NB4 (cell line): Measurements from ENCODE around the gene CLK3.

ENCODE experiments used
- DNase-seq: peaks from one replicate; pipeline ENCODE4 v3.0.0; 2010; ENCODE audit warnings: low read depth
- H3K4me3 ChIP-seq: one replicate; pipeline ENCODE4 v1.5.1; 2011; ENCODE audit warnings: mild to moderate bottlenecking, low read depth, low read length, moderate library complexity
- MYC ChIP-seq: IDR thresholded peaks from 2 replicates; pipeline ENCODE4 v1.6.1; 2011; ENCODE audit warnings: low read depth, low read length
- POLR2A ChIP-seq: IDR thresholded peaks from 2 replicates; pipeline ENCODE4 v1.6.1; 2011; ENCODE audit warnings: mild to moderate bottlenecking; ENCODE audit not compliant: insufficient read length; ENCODE audit errors: extremely low read depth
- TF ChIP-seq, protein P1 (sequence below): IDR thresholded peaks from 2 replicates; pipeline ENCODE4 v1.6.1; 2011; ENCODE audit warnings: low read depth, low read length
- TF ChIP-seq, protein P2 (sequence below): IDR thresholded peaks from one replicate; pipeline ENCODE4 v1.5.1; 2012; ENCODE audit warnings: low read depth, low read length

CLK3 gene

DNA sequence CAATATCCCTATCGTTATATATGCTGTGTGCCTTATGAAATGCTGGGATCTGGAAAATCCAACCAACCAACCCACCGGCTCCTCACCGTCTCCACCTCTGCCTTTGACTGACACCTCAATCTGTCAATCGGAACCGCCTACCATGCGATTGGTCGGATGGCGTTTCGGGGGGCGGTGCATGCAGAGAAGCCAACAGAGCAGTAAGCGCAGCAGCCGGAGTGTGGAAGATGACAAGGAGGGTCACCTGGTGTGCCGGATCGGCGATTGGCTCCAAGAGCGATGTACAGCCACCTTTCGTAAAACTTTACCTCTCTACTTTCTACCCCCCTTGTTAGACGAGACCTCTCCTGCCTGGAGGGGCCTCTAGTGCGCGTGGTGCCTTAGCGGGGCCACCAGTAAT lies 6.3 kb downstream of the CLK3 start:
- no peak for DNase-seq
- H3K4me3 ChIP-seq: no peak overlapping the region
- no peak for TF ChIP-seq MYC
- no peak for TF ChIP-seq POLR2A
- TF ChIP-seq, protein P1, sequence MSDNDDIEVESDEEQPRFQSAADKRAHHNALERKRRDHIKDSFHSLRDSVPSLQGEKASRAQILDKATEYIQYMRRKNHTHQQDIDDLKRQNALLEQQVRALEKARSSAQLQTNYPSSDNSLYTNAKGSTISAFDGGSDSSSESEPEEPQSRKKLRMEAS: no peak
- TF ChIP-seq, protein P2, sequence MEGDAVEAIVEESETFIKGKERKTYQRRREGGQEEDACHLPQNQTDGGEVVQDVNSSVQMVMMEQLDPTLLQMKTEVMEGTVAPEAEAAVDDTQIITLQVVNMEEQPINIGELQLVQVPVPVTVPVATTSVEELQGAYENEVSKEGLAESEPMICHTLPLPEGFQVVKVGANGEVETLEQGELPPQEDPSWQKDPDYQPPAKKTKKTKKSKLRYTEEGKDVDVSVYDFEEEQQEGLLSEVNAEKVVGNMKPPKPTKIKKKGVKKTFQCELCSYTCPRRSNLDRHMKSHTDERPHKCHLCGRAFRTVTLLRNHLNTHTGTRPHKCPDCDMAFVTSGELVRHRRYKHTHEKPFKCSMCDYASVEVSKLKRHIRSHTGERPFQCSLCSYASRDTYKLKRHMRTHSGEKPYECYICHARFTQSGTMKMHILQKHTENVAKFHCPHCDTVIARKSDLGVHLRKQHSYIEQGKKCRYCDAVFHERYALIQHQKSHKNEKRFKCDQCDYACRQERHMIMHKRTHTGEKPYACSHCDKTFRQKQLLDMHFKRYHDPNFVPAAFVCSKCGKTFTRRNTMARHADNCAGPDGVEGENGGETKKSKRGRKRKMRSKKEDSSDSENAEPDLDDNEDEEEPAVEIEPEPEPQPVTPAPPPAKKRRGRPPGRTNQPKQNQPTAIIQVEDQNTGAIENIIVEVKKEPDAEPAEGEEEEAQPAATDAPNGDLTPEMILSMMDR: no peak

DNA sequence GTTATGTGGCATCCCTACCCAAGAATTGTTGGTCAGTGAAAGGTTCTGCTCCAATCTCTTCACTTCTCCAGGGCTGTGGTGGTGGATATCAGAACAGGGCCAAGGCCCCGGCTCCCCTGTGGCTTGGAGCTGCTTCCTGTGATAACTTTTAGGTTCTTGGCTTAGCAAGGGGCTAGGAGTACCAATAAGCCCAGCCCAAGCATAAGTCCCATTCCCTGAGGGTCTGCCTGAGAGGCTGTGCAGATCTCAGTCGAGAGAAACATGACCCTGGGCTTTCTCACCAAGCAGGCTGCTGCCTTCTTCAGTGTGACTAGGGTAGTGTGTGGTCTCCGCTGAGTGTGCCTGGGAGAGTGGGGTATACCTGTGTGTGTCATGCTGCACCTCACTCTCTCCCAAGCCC lies 7.1 kb downstream of the CLK3 start:
- TF ChIP-seq, protein P2: no peak
- TF ChIP-seq, protein P1: no peak
- TF ChIP-seq POLR2A (no peak), MYC (no peak)
- DNase-seq: no peak
- H3K4me3 ChIP-seq: no peak overlapping the region

DNA sequence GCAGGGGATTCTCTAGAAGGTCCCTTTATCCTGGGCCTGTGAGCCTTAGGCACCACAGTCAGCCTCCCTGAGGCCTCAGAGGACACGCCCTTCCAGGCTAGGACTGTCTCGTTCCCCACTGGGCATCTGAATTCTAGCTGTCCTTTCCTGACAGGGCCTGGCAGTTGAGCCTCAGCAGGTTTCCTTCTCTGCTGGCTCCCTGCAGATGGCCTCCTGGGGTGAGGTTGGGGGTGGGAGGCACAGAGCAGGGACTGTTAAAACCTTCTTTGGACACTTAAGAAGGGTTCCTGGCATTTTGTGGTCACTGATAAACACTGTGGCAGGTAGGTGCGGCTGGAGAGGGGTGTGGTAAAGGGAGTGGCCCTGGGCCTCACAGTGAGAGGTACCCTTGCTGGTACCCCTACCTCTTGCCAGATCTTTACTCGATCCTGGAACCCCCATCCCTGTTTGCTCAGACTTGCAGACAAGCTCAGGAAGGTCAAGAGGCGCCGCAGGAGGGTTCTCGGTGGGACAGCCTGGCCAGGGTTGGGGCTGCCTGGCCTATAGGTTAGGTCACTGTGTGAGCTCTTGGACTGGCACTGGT lies 8.5 kb downstream of the CLK3 start:
- DNase-seq: no peak
- TF ChIP-seq POLR2A (no peak), MYC (no peak)
- TF ChIP-seq, protein P1: no peak
- TF ChIP-seq, protein P2: no peak
- no peak overlapping the region for H3K4me3 ChIP-seq

DNA sequence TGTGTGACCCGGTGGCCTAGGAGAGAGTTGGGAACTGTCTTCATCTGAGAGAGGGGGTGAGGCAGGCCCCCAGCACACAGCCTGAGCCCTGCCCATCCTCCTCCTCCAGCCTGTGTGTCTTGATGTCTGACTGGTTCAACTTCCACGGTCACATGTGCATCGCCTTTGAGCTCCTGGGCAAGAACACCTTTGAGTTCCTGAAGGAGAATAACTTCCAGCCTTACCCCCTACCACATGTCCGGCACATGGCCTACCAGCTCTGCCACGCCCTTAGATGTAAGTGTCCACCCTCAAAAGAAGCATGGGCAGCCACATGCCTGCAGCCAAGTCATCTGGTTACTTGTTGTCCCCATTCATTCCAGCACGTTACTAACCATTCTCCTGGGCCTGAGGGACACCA lies 10.1 kb downstream of the CLK3 start:
- TF ChIP-seq MYC: no peak
- TF ChIP-seq, protein P1: no peak
- TF ChIP-seq POLR2A: no peak
- TF ChIP-seq, protein P2: no peak
- no peak overlapping the region for H3K4me3 ChIP-seq
- DNase-seq: no peak

DNA sequence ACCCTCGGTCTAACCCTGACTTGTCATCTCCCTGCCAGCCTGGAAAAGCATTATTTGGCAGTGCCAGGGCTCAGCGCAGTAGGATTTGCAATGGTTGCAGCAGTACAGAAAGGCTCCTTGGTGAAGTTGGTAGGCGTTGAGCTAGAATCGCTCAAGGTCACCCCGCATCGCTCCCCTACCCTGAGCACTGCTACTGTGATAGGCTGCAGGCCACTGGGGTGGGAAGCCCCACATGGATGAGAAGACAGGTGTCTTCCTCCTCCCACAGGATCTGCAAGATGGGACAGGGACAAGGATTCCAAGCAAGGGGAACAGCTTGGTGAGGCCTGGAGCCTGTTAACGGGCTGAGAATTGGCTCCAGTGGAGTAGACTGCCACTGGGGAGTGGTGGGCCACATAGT lies 10.7 kb downstream of the CLK3 start:
- TF ChIP-seq POLR2A (no peak), MYC (no peak)
- TF ChIP-seq, protein P2: no peak
- TF ChIP-seq, protein P1: no peak
- no peak for DNase-seq
- H3K4me3 ChIP-seq: no peak overlapping the region
